ENCODE data around the gene HOXD10.

The HOXD10 gene

GRCh38 chr2:176128172-176128981 lies 11.8 kb downstream of the HOXD10 start:
- H3K4me3 ChIP-seq (ENCODE audit: low read length), result no peak overlapping the region
- DNase-seq (ENCODE audit: low read depth), result no peak
- TF ChIP-seq CTCF (IDR thresholded peaks at IDR 0.05; ENCODE audit: insufficient read depth, low read depth, low read length, missing control alignments), result no peak

- no peak within 1 kb of the TSS for H3K4me3 ChIP-seq (ENCODE audit: low read length)
- TF ChIP-seq CTCF (IDR thresholded peaks at IDR 0.05; ENCODE audit: insufficient read depth, low read depth, low read length, missing control alignments), result no peak
- DNase-seq (ENCODE audit: low read depth), result peak; percentile 19
These were observed 12.6 kb downstream of the HOXD10 start, which contains the start of gene HOXD8 for GRCh38 chr2:176128982-176129796. HOXD8 (plus strand) TSS chr2:176129705; CDS start chr2:176130367, 662 bp downstream.

- TF ChIP-seq CTCF (IDR thresholded peaks at IDR 0.05; ENCODE audit: insufficient read depth, low read depth, low read length, missing control alignments), result no peak
- no peak for DNase-seq (ENCODE audit: low read depth)
- no peak overlapping the region for H3K4me3 ChIP-seq (ENCODE audit: low read length)
These were observed 13.2 kb downstream of the HOXD10 start for GRCh38 chr2:176129813-176130146.

- no peak for TF ChIP-seq CTCF (IDR thresholded peaks at IDR 0.05; ENCODE audit: insufficient read depth, low read depth, low read length, missing control alignments)
- H3K4me3 ChIP-seq (ENCODE audit: low read length), result no peak overlapping the region
- DNase-seq (ENCODE audit: low read depth), result peak; percentile 14
These were observed 13.8 kb downstream of the HOXD10 start for GRCh38 chr2:176130147-176130956.

GRCh38 chr2:176130957-176131847 lies 14.6 kb downstream of the HOXD10 start:
- no peak for DNase-seq (ENCODE audit: low read depth)
- H3K4me3 ChIP-seq (ENCODE audit: low read length), result no peak overlapping the region
- TF ChIP-seq CTCF (IDR thresholded peaks at IDR 0.05; ENCODE audit: insufficient read depth, low read depth, low read length, missing control alignments), result no peak

- no peak for TF ChIP-seq CTCF (IDR thresholded peaks at IDR 0.05; ENCODE audit: insufficient read depth, low read depth, low read length, missing control alignments)
- H3K4me3 ChIP-seq (ENCODE audit: low read length), result no peak overlapping the region
These were observed 15.2 kb downstream of the HOXD10 start for GRCh38 chr2:176131848-176132158.

More at GRCh38 chr2:176131848-176132158, 15.2 kb downstream of the HOXD10 start:
- no peak for DNase-seq (ENCODE audit: low read depth)

All from epithelial cell of esophagus (primary cell).